Erythroblast (primary cell): ENCODE results near the gene PIEZO2.

Experiments
- GATA1 ChIP-seq: IDR thresholded peaks from 2 replicates; pipeline ENCODE4 v1.6.1; 2011; ENCODE audit warnings: low read depth, mild to moderate bottlenecking, control low read depth, low read length, moderate library complexity
- POLR2A ChIP-seq: IDR thresholded peaks from 2 replicates; pipeline ENCODE4 v1.6.1; 2011; ENCODE audit warnings: mild to moderate bottlenecking, low read length

- TF ChIP-seq POLR2A = no peak
- no peak for TF ChIP-seq GATA1
These were observed 874 bp upstream of the PIEZO2 start for GRCh38 chr18:11150271-11150615.
